HG03095 (cell line): ENCODE data around the gene MAPKAP1.

Experiments used
- ATAC-seq: cut with Tn5 transposase; IDR thresholded peaks from one replicate; pipeline ENCODE4 v1.9.1; 2021; ENCODE audit warnings: moderate library complexity; ENCODE audit not compliant: unreplicated experiment

MAPKAP1 gene

GRCh38 chr9:125493384-125493783, 213.6 kb downstream of the MAPKAP1 start:
- no peak for ATAC-seq

- ATAC-seq = no peak
These were observed 214.3 kb downstream of the MAPKAP1 start for GRCh38 chr9:125492719-125493118.

- ATAC-seq = no peak
These were observed 219.2 kb downstream of the MAPKAP1 start for GRCh38 chr9:125487842-125488241.

- no peak for ATAC-seq
These were observed 220.4 kb downstream of the MAPKAP1 start for GRCh38 chr9:125486576-125486975.

- ATAC-seq = no peak
These were observed 220.9 kb downstream of the MAPKAP1 start for GRCh38 chr9:125486152-125486508.

GRCh38 chr9:125485471-125486151, 221.4 kb downstream of the MAPKAP1 start:
- ATAC-seq = no peak

GRCh38 chr9:125484350-125485282, 222.4 kb downstream of the MAPKAP1 start:
- ATAC-seq = no peak

- no peak for ATAC-seq
These were observed 223.3 kb downstream of the MAPKAP1 start for GRCh38 chr9:125483697-125484096.

- no peak for ATAC-seq
These were observed 227.0 kb downstream of the MAPKAP1 start for GRCh38 chr9:125479846-125480615.

- no peak for ATAC-seq
These were observed 229.9 kb downstream of the MAPKAP1 start for GRCh38 chr9:125477089-125477544.

- ATAC-seq = no peak
These were observed 230.4 kb downstream of the MAPKAP1 start for GRCh38 chr9:125476645-125477044.

GRCh38 chr9:125475385-125475784, 231.6 kb downstream of the MAPKAP1 start:
- no peak for ATAC-seq

- ATAC-seq = no peak
These were observed 233.9 kb downstream of the MAPKAP1 start for GRCh38 chr9:125472926-125473701.

GRCh38 chr9:125472562-125472925, 234.5 kb downstream of the MAPKAP1 start:
- ATAC-seq = no peak

GRCh38 chr9:125470767-125471580, 236.0 kb downstream of the MAPKAP1 start:
- no peak for ATAC-seq

- ATAC-seq = no peak
These were observed 236.8 kb downstream of the MAPKAP1 start for GRCh38 chr9:125470189-125470588.

GRCh38 chr9:125468646-125469045, 238.4 kb downstream of the MAPKAP1 start:
- ATAC-seq = no peak

GRCh38 chr9:125467116-125467740, 239.8 kb downstream of the MAPKAP1 start:
- ATAC-seq = no peak

GRCh38 chr9:125466411-125466810, 240.6 kb downstream of the MAPKAP1 start:
- ATAC-seq = no peak
